HEK293 (cell line): ENCODE results near the gene PRKCA.

Source experiments
- CTCF ChIA-PET: fragments of 350-600 bp; formaldehyde crosslinking; extraction: SDS; loops from one replicate; lab custom pipeline; 2021; ENCODE audit warnings: antibody characterized with exemption; lab: Yijun Ruan, JAX
- POLR2A ChIA-PET: fragments of 300-600 bp; formaldehyde crosslinking; extraction: SDS; loops from one replicate; lab custom pipeline; 2020; ENCODE audit warnings: antibody characterized with exemption, inconsistent platforms; lab: Yijun Ruan, JAX
- H3K27ac ChIP-seq: fragments of 200-500 bp; sonication (Bioruptor generic); 2 replicates; pipeline ENCODE4 v1.5.1; 2014; ENCODE audit warnings: low read depth, low read length, control low read depth, inconsistent platforms; ENCODE audit errors: extremely low read depth
- H3K36me3 ChIP-seq, 2 experiments: fragments of 200-500 bp in 1 of 2; sonication (Bioruptor generic) in 1 of 2; 1 replicate in 1 of 2; 2 replicates in 1 of 2; pipeline ENCODE4 v1.5.1; 2014 to 2017; ENCODE audit warnings: inconsistent platforms in 2 of 2, low read length in 2 of 2; ENCODE audit not compliant: control insufficient read depth in 2 of 2, insufficient read depth in 1 of 2
- H3K4me1 ChIP-seq: fragments of 200-500 bp; sonication (Bioruptor generic); 2 replicates; pipeline ENCODE4 v1.5.1; 2014; ENCODE audit warnings: mild to moderate bottlenecking, low read length, inconsistent platforms; ENCODE audit not compliant: control insufficient read depth, insufficient read depth
- H3K4me3 ChIP-seq: 2 replicates; pipeline ENCODE4 v1.5.1; 2011; ENCODE audit warnings: low read depth, mild to moderate bottlenecking, control low read depth, low read length, moderate library complexity
- H3K9me3 ChIP-seq: fragments of 200-500 bp; sonication (Bioruptor generic); 2 replicates; pipeline ENCODE4 v1.5.1; 2014; ENCODE audit warnings: low read depth, low read length, inconsistent platforms; ENCODE audit not compliant: control insufficient read depth, insufficient read depth
- ATF2 ChIP-seq: fragments of 450-650 bp; formaldehyde crosslinking; IDR thresholded peaks from 2 replicates; pipeline ENCODE4 v1.5.1; 2016; ENCODE audit warnings: missing biosample characterization, missing genetic modification characterization, low read depth
- BCL11A ChIP-seq: fragments of 450-650 bp; formaldehyde crosslinking; IDR thresholded peaks from 2 replicates; pipeline ENCODE4 v1.5.1; 2016; ENCODE audit warnings: low read depth, missing biosample characterization, missing genetic modification characterization
- BCL6B ChIP-seq: fragments of 450-650 bp; formaldehyde crosslinking; IDR thresholded peaks from 2 replicates; pipeline ENCODE4 v1.5.1; 2017; ENCODE audit warnings: missing biosample characterization, missing genetic modification characterization
- GLI4 ChIP-seq: fragments of 450-650 bp; formaldehyde crosslinking; IDR thresholded peaks from 2 replicates; pipeline ENCODE4 v1.5.1; 2016; ENCODE audit warnings: missing biosample characterization, missing genetic modification characterization
- HOXC10 ChIP-seq: sonication (generic); formaldehyde crosslinking; IDR thresholded peaks from 2 replicates; pipeline ENCODE4 v1.8.1; 2023; ENCODE audit warnings: mild to moderate bottlenecking, missing genetic modification reagents
- OVOL3 ChIP-seq: fragments of 450-650 bp; formaldehyde crosslinking; IDR thresholded peaks from 2 replicates; pipeline ENCODE4 v1.5.1; 2016; ENCODE audit warnings: missing biosample characterization, missing genetic modification characterization
- REST ChIP-seq: fragments of 450-650 bp; formaldehyde crosslinking; IDR thresholded peaks from 2 replicates; pipeline ENCODE4 v1.5.1; 2016; ENCODE audit warnings: missing biosample characterization, missing genetic modification characterization
- SCRT1 ChIP-seq: fragments of 450-650 bp; formaldehyde crosslinking; IDR thresholded peaks from 2 replicates; pipeline ENCODE4 v1.5.1; 2016; ENCODE audit warnings: missing biosample characterization, missing genetic modification characterization, borderline replicate concordance
- SP3 ChIP-seq: fragments of 450-650 bp; formaldehyde crosslinking; IDR thresholded peaks from 2 replicates; pipeline ENCODE4 v1.5.1; 2016; ENCODE audit warnings: missing biosample characterization, missing genetic modification characterization
- TRIM28 ChIP-seq: IDR thresholded peaks from 2 replicates; pipeline ENCODE4 v1.6.1; 2011; ENCODE audit warnings: low read length, control low read depth, borderline replicate concordance
- ZBTB11 ChIP-seq: fragments of 450-650 bp; formaldehyde crosslinking; conservative IDR thresholded peaks from 2 replicates; pipeline ENCODE4 v1.5.1; 2016; ENCODE audit warnings: low read depth, missing biosample characterization, missing genetic modification characterization
- ZBTB26 ChIP-seq: fragments of 450-650 bp; formaldehyde crosslinking; optimal IDR thresholded peaks from 2 replicates; pipeline ENCODE3; 2016; ENCODE audit warnings: missing biosample characterization, mild to moderate bottlenecking, missing genetic modification characterization
- ZBTB7A ChIP-seq: fragments of 450-650 bp; formaldehyde crosslinking; IDR thresholded peaks from 2 replicates; pipeline ENCODE4 v1.5.1; 2016; ENCODE audit warnings: low read depth, missing biosample characterization, missing genetic modification characterization
- ZNF10 ChIP-seq: fragments of 450-650 bp; formaldehyde crosslinking; IDR thresholded peaks from 2 replicates; pipeline ENCODE4 v1.5.1; 2017; ENCODE audit warnings: missing biosample characterization, missing genetic modification characterization
- ZNF184 ChIP-seq: fragments of 450-650 bp; IDR thresholded peaks from 2 replicates; pipeline ENCODE4 v1.5.1; 2018; ENCODE audit warnings: missing biosample characterization, mild to moderate bottlenecking, missing genetic modification characterization
- ZNF335 ChIP-seq: fragments of 450-650 bp; formaldehyde crosslinking; conservative IDR thresholded peaks from 2 replicates; pipeline ENCODE4 v1.5.1; 2016; ENCODE audit warnings: missing biosample characterization, missing genetic modification characterization
- ZNF341 ChIP-seq: fragments of 450-650 bp; formaldehyde crosslinking; IDR thresholded peaks from 2 replicates; pipeline ENCODE4; 2016; ENCODE audit warnings: low read depth, missing biosample characterization, missing genetic modification characterization
- ZNF404 ChIP-seq: fragments of 450-650 bp; formaldehyde crosslinking; IDR thresholded peaks from 2 replicates; pipeline ENCODE4 v1.5.1; 2017; ENCODE audit warnings: missing biosample characterization, missing genetic modification characterization
- ZNF521 ChIP-seq: fragments of 450-650 bp; formaldehyde crosslinking; IDR thresholded peaks from 2 replicates; pipeline ENCODE4 v1.5.1; 2017; ENCODE audit warnings: missing biosample characterization, mild to moderate bottlenecking, missing genetic modification characterization
- ZNF610 ChIP-seq: fragments of 450-650 bp; formaldehyde crosslinking; IDR thresholded peaks from 2 replicates; pipeline ENCODE4 v1.5.1; 2016; ENCODE audit warnings: missing biosample characterization, missing genetic modification characterization, borderline replicate concordance
- ZNF629 ChIP-seq: fragments of 450-650 bp; formaldehyde crosslinking; IDR thresholded peaks from 2 replicates; pipeline ENCODE4 v1.5.1; 2017; ENCODE audit warnings: missing biosample characterization, missing genetic modification characterization
- ZNF645 ChIP-seq: fragments of 450-650 bp; formaldehyde crosslinking; IDR thresholded peaks from 2 replicates; pipeline ENCODE4; 2016; ENCODE audit warnings: missing biosample characterization, missing genetic modification characterization
- ZSCAN16 ChIP-seq: fragments of 450-650 bp; formaldehyde crosslinking; IDR thresholded peaks from 2 replicates; pipeline ENCODE4 v1.5.1; 2016; ENCODE audit warnings: missing biosample characterization, missing genetic modification characterization

PRKCA gene

GRCh38 chr17:66702106-66702936 is 399.9 kb downstream of the PRKCA start (continued):
- TF ChIP-seq ZBTB11 (tag by site-specific recombination) (no peak), SP3 (tag by site-specific recombination) (0 out of 2 replicates have a peak, but pooled peaks have one; percentile 24), ZNF10 (tag by site-specific recombination) (no peak), ZNF184 (tag by site-specific recombination) (no peak), ZNF404 (no peak), ZBTB7A (no peak), ZSCAN16 (no peak), BCL6B (tag by site-specific recombination) (no peak)

GRCh38 chr17:66704858-66705520 is 402.6 kb downstream of the PRKCA start:
- Histone ChIP-seq H3K4me1 (no peaks in the 10 kb centered on the region), H3K9me3 (no peaks in the 10 kb centered on the region), H3K36me3 (no peaks in the 10 kb centered on the region), H3K27ac (no peak overlapping the region), H3K4me3 (no peak overlapping the region)
- CTCF ChIA-PET = interaction anchor here (0.5 to 1.6 kb wide), 8 partner anchors 10 to 201 kb away, joined by 3 to 6 read pairs (median 3); no protein-coding TSS in a partner anchor
- TF ChIP-seq TRIM28 (no peak), SCRT1 (tag by site-specific recombination) (no peak), ZNF335 (tag by site-specific recombination) (no peak), GLI4 (no peak), ZNF645 (no peak), ZNF521 (tag by site-specific recombination) (no peak), ZNF629 (no peak), BCL11A (tag by site-specific recombination) (no peak), ZNF341 (tag by site-specific recombination) (no peak), OVOL3 (tag by site-specific recombination) (no peak), ZBTB26 (tag by site-specific recombination) (no peak), HOXC10 (CRISPR knock-in tag) (no peak), ATF2 (tag by site-specific recombination) (no peak), ZNF610 (tag by site-specific recombination) (no peak), REST (tag by site-specific recombination) (no peak), ZNF10 (tag by site-specific recombination) (no peak)
- POLR2A ChIA-PET = interaction anchor here (0.8 kb wide), 1 partner anchor 10 kb away, joined by 4 read pairs; no protein-coding TSS in a partner anchor
